Common myeloid progenitor, CD34-positive (primary cell): ENCODE data around the gene CEP68.

Experiments used
- CTCF ChIA-PET: fragments of 350-600 bp; sonication (Branson Sonifier 250); formaldehyde crosslinking; loops from one replicate; lab custom pipeline; 2021; ENCODE audit warnings: antibody characterized with exemption; lab: Charles Lee
- POLR2A ChIA-PET: fragments of 350-600 bp; sonication (Branson Sonifier 250); formaldehyde crosslinking; loops from one replicate; lab custom pipeline; 2021; ENCODE audit warnings: antibody characterized with exemption; lab: Charles Lee
- DNase-seq, 3 donors: peaks; one replicate each; pipeline versions ENCODE4 v3.0.0 to v3.0.0-alpha.2; 2013
- H3K27ac ChIP-seq, 2 experiments: 1 replicate in 1 of 2; 2 replicates in 1 of 2; pipeline ENCODE4 v1.7.0; 2013; ENCODE audit warnings: inconsistent platforms in 2 of 2, low read length in 2 of 2, mild to moderate bottlenecking in 2 of 2, low read depth in 1 of 2, moderate library complexity in 1 of 2; ENCODE audit not compliant: severe bottlenecking in 2 of 2, insufficient read depth in 1 of 2, poor library complexity in 1 of 2
- H3K27me3 ChIP-seq, 5 experiments: replicated peaks in 2 of 5; 1 replicate in 3 of 5; 2 replicates in 2 of 5; pipeline versions ENCODE4 v1.6.1 to v1.7.0; 2013; ENCODE audit warnings: low read length in 4 of 5, mild to moderate bottlenecking in 2 of 5, moderate library complexity in 2 of 5, inconsistent platforms in 1 of 5; ENCODE audit not compliant: insufficient read depth in 5 of 5, control insufficient read depth in 4 of 5
- H3K36me3 ChIP-seq, 4 experiments: 1 replicate in 2 of 4; 2 replicates in 2 of 4; pipeline versions ENCODE4 v1.6.1 to v1.7.0; 2013; ENCODE audit warnings: low read length in 3 of 4, control low read depth in 1 of 4, mild to moderate bottlenecking in 1 of 4; ENCODE audit not compliant: control insufficient read depth in 4 of 4, insufficient read depth in 4 of 4
- H3K4me1 ChIP-seq, 4 experiments: 1 replicate in 3 of 4; 2 replicates in 1 of 4; pipeline versions ENCODE4 v1.6.1 to v1.7.1; 2013; ENCODE audit warnings: low read length in 3 of 4, mild to moderate bottlenecking in 3 of 4, control low read depth in 1 of 4, inconsistent platforms in 1 of 4, moderate library complexity in 1 of 4; ENCODE audit not compliant: control insufficient read depth in 4 of 4, insufficient read depth in 4 of 4; ENCODE audit errors: control extremely low read depth in 1 of 4
- H3K4me3 ChIP-seq, 7 experiments: 1 replicate in 4 of 7; 2 replicates in 3 of 7; pipeline versions ENCODE4 v1.5.1 to v1.7.0; 2013; ENCODE audit warnings: mild to moderate bottlenecking in 7 of 7, low read length in 6 of 7, moderate library complexity in 6 of 7, inconsistent platforms in 2 of 7, low read depth in 2 of 7, control low read depth in 1 of 7; ENCODE audit not compliant: insufficient read depth in 4 of 7, control insufficient read depth in 1 of 7; ENCODE audit errors: extremely low read depth in 1 of 7
- H3K9me3 ChIP-seq, 5 experiments: 1 replicate in 4 of 5; 2 replicates in 1 of 5; pipeline versions ENCODE4 v1.6.1 to v1.7.1; 2013; ENCODE audit warnings: low read length in 4 of 5, mild to moderate bottlenecking in 2 of 5, inconsistent platforms in 1 of 5, low read depth in 1 of 5, moderate library complexity in 1 of 5; ENCODE audit not compliant: control insufficient read depth in 4 of 5, insufficient read depth in 2 of 5; ENCODE audit errors: control extremely low read depth in 1 of 5
- WGBS: methylation state at CpG from one replicate; pipeline ENCODE4 v1.1.5; 2013; ENCODE audit not compliant: insufficient coverage; 5-methylcytosine and 5-hydroxymethylcytosine counted together

The CEP68 gene

DNA sequence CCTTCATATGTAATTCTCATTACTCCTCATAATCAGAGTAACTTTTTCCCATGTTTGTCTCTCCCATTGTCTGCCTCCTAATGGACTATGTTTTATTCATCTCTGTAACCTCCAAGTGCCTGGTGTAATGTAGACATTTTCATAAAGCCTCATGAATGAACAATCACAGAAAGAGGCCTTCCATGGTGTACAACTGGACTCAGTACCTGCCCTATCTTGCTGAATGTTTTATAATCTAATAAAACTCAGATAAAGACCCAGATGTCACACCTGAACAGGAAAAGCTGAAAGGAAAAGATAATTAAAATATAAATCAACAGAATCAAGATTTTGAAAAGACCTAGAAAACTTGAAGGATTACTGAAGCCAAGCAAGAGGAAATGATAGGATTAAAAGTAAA is 37.0 kb downstream of the CEP68 start:
- Histone ChIP-seq H3K4me1 (peaks cover 0 to 20% (median 7%) of the 10 kb centered on the region in 4 experiments), H3K4me3 (no peak overlapping the region), H3K27ac (no peak overlapping the region), H3K9me3 (peaks cover 0 to 9% (median 0%) of the 10 kb centered on the region in 5 experiments), H3K36me3 (peaks cover 29 to 76% (median 52%) of the 10 kb centered on the region in 4 experiments), H3K27me3 (no peaks in the 10 kb centered on the region)
- no peak for DNase-seq
- ChIA-PET CTCF (interaction anchor here (0.6 to 0.7 kb wide), 2 partner anchors 11 to 38 kb away, joined by 3 to 4 read pairs; no protein-coding TSS in a partner anchor), POLR2A (no interaction called here)

GRCh38 chr2:65096948-65097347 is 40.7 kb downstream of the CEP68 start:
- Histone ChIP-seq H3K27me3 (no peaks in the 10 kb centered on the region), H3K9me3 (peaks cover 0 to 9% (median 0%) of the 10 kb centered on the region in 5 experiments), H3K36me3 (peaks cover 27 to 70% (median 53%) of the 10 kb centered on the region in 4 experiments), H3K4me1 (peaks cover 0 to 10% (median 5%) of the 10 kb centered on the region in 4 experiments), H3K4me3 (no peak overlapping the region), H3K27ac (peak overlapping the region in 1 of 2 experiments; percentile 19)
- no peak for DNase-seq
- ChIA-PET CTCF (interaction anchor here (1.4 to 2.9 kb wide), 2 partner anchors 9 to 11 kb away, joined by 3 to 9 read pairs; no protein-coding TSS in a partner anchor), POLR2A (no interaction called here)
- 100% methylated on average over 1 of the region's 1 CpG for WGBS

DNA sequence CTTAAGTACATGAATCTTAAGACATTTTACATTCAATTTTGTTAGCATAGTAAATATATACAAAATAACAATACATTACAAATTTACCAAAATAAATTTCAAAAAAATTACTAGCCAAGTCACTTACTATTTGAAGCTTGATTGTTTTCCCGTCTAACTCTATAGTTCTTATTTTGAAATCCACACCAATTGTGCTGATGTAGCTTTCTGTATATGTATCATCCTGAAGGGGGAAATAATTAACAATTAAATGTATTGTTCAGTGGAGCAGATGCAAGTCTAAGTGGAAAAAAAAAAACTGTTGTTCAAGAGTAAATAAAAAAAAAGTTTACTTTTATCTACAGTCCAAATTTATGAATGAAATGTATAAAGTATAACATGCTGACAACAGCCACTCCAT is 41.6 kb downstream of the CEP68 start:
- WGBS = no CpG with 5 or more reads among the region's 1 CpG
- H3K9me3 ChIP-seq = peaks cover 0 to 4% (median 0%) of the 10 kb centered on the region in 5 experiments
- no peak overlapping the region for H3K27ac ChIP-seq
- H3K36me3 ChIP-seq = peaks cover 23 to 66% (median 47%) of the 10 kb centered on the region in 4 experiments
- POLR2A ChIA-PET = no interaction called here
- DNase-seq = no peak
- no peaks in the 10 kb centered on the region for H3K27me3 ChIP-seq
- peaks cover 0 to 10% (median 5%) of the 10 kb centered on the region in 4 experiments for H3K4me1 ChIP-seq
- CTCF ChIA-PET = interaction anchor here (1.4 kb wide), 1 partner anchor 8 kb away, joined by 3 read pairs; no protein-coding TSS in a partner anchor
- no peak overlapping the region for H3K4me3 ChIP-seq

DNA sequence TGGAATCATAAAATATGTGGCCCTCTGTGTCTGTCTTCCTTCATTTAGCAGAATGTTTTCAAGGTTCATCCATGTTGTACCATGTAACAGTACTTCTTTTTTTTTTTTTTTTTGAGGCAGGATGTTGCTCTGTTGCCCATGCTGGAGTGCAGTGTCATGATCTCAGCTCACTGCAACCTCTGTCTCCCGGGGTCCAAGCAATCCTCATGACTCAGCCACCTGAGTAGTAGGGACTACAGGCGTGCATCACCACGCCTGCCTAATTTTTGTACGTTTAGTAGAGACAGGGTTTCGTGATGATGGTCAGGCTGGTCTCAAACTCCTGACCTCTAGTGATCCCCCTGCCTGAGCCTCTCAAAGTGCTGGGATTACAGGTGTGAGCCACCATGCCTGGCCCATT is 42.5 kb downstream of the CEP68 start:
- POLR2A ChIA-PET = no interaction called here
- CTCF ChIA-PET = no interaction called here
- no peak overlapping the region for H3K27ac ChIP-seq

GRCh38 chr2:65101071-65101470 is 44.9 kb downstream of the CEP68 start:
- no peak overlapping the region for H3K4me3 ChIP-seq
- no peak for DNase-seq
- no peaks in the 10 kb centered on the region for H3K9me3 ChIP-seq
- H3K27ac ChIP-seq = no peak overlapping the region
- POLR2A ChIA-PET = no interaction called here
- H3K36me3 ChIP-seq = peaks cover 23 to 60% (median 44%) of the 10 kb centered on the region in 4 experiments
- H3K4me1 ChIP-seq = no peaks in the 10 kb centered on the region
- WGBS = 94% methylated on average over 2 of the region's 3 CpGs
- H3K27me3 ChIP-seq = no peaks in the 10 kb centered on the region
- CTCF ChIA-PET = interaction anchor here (0.8 to 2.2 kb wide), 2 partner anchors 13 to 93 kb away, joined by 3 to 8 read pairs; no protein-coding TSS in a partner anchor

More for the DNA sequence above, 42.5 kb downstream of the CEP68 start:
- H3K4me1 ChIP-seq = peaks cover 0 to 10% (median 5%) of the 10 kb centered on the region in 4 experiments
- H3K9me3 ChIP-seq = no peaks in the 10 kb centered on the region
- H3K4me3 ChIP-seq = no peak overlapping the region
- DNase-seq = peak in 2 of 3 donors; percentile 28 to 34
- WGBS = 18% methylated on average over 1 of the region's 5 CpGs
- H3K27me3 ChIP-seq = no peaks in the 10 kb centered on the region
- H3K36me3 ChIP-seq = peaks cover 22 to 69% (median 50%) of the 10 kb centered on the region in 4 experiments

- no peak for DNase-seq
- Histone ChIP-seq H3K36me3 (peaks cover 16 to 46% (median 36%) of the 10 kb centered on the region in 4 experiments), H3K27me3 (no peaks in the 10 kb centered on the region), H3K4me3 (no peak overlapping the region), H3K4me1 (no peaks in the 10 kb centered on the region), H3K9me3 (no peaks in the 10 kb centered on the region), H3K27ac (no peak overlapping the region)
- ChIA-PET POLR2A (interaction anchor here (1.2 kb wide), 1 partner anchor 17 kb away, joined by 4 read pairs; no protein-coding TSS in a partner anchor), CTCF (interaction anchor here (1.2 to 1.6 kb wide), 2 partner anchors 11 to 23 kb away, joined by 3 read pairs; no protein-coding TSS in a partner anchor)
- WGBS = 83% methylated on average over 1 of the region's 6 CpGs
Observed at GRCh38 chr2:65103013-65103715, 46.9 kb downstream of the CEP68 start.

- no CpG with 5 or more reads among the region's 5 CpGs for whole genome bisulfite sequencing
- Histone ChIP-seq H3K27me3 (no peaks in the 10 kb centered on the region), H3K36me3 (peaks cover 9 to 23% (median 16%) of the 10 kb centered on the region in 4 experiments), H3K4me3 (no peak overlapping the region), H3K27ac (no peak overlapping the region), H3K9me3 (no peaks in the 10 kb centered on the region), H3K4me1 (peaks cover 0 to 6% (median 0%) of the 10 kb centered on the region in 4 experiments)
- ChIA-PET POLR2A (interaction anchor here (0.7 kb wide), 1 partner anchor 13 kb away, joined by 4 read pairs; no protein-coding TSS in a partner anchor), CTCF (interaction anchor here (0.6 to 1.4 kb wide), 3 partner anchors 14 to 62 kb away, joined by 3 to 4 read pairs (median 3); no protein-coding TSS in a partner anchor)
- DNase-seq = no peak
Observed at GRCh38 chr2:65107530-65107929, 51.3 kb downstream of the CEP68 start.
